ENCODE data around the gene S100PBP. TPM values are rescaled to one million over a fixed set of nuclear protein-coding genes. Genes with fewer than 3 reads are reported as not detected.

The S100PBP gene
- total and polyA plus RNA-seq, 3 donors from 2014 or later = 99.7 to 133 (median 120) TPM

DNA sequence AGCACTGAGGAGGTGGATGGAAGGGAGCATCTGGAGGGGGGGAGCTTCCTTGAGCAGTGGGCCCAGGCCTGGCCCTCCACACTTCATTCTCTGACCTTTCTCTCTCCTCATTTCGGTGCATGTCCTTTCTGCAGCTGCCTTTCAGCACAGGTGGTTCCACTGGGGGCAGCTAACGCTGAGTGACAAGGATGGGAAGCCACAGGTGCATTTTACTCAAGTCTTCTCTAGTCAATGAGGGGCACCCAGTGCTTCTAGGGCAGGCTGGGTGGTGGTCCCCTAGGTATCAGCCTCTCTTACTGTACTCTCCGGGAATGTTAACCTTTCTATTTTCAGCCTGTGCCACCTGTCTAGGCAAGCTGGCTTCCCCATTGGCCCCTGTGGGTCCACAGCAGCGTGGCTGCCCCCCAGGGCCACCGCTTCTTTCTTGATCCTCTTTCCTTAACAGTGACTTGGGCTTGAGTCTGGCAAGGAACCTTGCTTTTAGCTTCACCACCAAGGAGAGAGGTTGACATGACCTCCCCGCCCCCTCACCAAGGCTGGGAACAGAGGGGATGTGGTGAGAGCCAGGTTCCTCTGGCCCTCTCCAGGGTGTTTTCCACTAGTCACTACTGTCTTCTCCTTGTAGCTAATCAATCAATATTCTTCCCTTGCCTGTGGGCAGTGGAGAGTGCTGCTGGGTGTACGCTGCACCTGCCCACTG, 43.5 kb upstream of the S100PBP start:
- no peaks in the 10 kb centered on the region for H3K27me3 ChIP-seq
- H3K27ac ChIP-seq = no peak overlapping the region
- TF ChIP-seq POLR2A (IDR thresholded peaks at IDR 0.05) = no peak
- TF ChIP-seq CTCF (IDR thresholded peaks at IDR 0.05) = no peak
- H3K4me1 ChIP-seq = peaks cover 6% of the 10 kb centered on the region
- H3K9me3 ChIP-seq = no peaks in the 10 kb centered on the region
- intact Hi-C loops (cut with DNase I; ENCODE audit: low total_unique reads) = no loop called here
- 84 to 88% methylated on average over 6 to 7 of the region's 7 CpGs for WGBS, 2 donors
- no peak for DNase-seq
- no peak overlapping the region for H3K4me3 ChIP-seq
- H3K36me3 ChIP-seq (ENCODE audit: low read depth, missing control alignments) = no peaks in the 10 kb centered on the region

- H3K27ac ChIP-seq = no peak overlapping the region
- H3K4me1 ChIP-seq = peaks cover 6% of the 10 kb centered on the region
- no peak overlapping the region for H3K4me3 ChIP-seq
- H3K36me3 ChIP-seq (ENCODE audit: low read depth, missing control alignments) = no peaks in the 10 kb centered on the region
- intact Hi-C loops (cut with DNase I; ENCODE audit: low total_unique reads) = no loop called here
- DNase-seq = no peak
- no peaks in the 10 kb centered on the region for H3K27me3 ChIP-seq
- TF ChIP-seq CTCF (IDR thresholded peaks at IDR 0.05) (no peak), POLR2A (IDR thresholded peaks at IDR 0.05) (no peak)
- no peaks in the 10 kb centered on the region for H3K9me3 ChIP-seq
These were observed 43.0 kb upstream of the S100PBP start for GRCh38 chr1:32774464-32774808.

GRCh38 chr1:32774950-32775634, 42.4 kb upstream of the S100PBP start:
- DNase-seq = no peak
- Histone ChIP-seq H3K27me3 (no peaks in the 10 kb centered on the region), H3K27ac (no peak overlapping the region), H3K4me1 (peaks cover 6% of the 10 kb centered on the region), H3K9me3 (no peaks in the 10 kb centered on the region), H3K36me3 (ENCODE audit: low read depth, missing control alignments) (no peaks in the 10 kb centered on the region), H3K4me3 (no peak overlapping the region)
- intact Hi-C loops (cut with DNase I; ENCODE audit: low total_unique reads) = no loop called here
- 48 to 67% methylated on average over 2 of the region's 2 CpGs for WGBS, 2 donors
- no peak for TF ChIP-seq CTCF (IDR thresholded peaks at IDR 0.05)
- no peak for TF ChIP-seq POLR2A (IDR thresholded peaks at IDR 0.05)

- H3K27me3 ChIP-seq = no peaks in the 10 kb centered on the region
- no peak overlapping the region for H3K27ac ChIP-seq
- H3K4me3 ChIP-seq = no peak overlapping the region
- H3K4me1 ChIP-seq = peaks cover 6% of the 10 kb centered on the region
- WGBS, 2 donors = 81 to 88% methylated on average over 13 of the region's 13 CpGs
- TF ChIP-seq POLR2A (IDR thresholded peaks at IDR 0.05) (no peak), CTCF (IDR thresholded peaks at IDR 0.05) (no peak)
- intact Hi-C loops (cut with DNase I; ENCODE audit: low total_unique reads) = no loop called here
- no peaks in the 10 kb centered on the region for H3K36me3 ChIP-seq (ENCODE audit: low read depth, missing control alignments)
- H3K9me3 ChIP-seq = no peaks in the 10 kb centered on the region
- DNase-seq = no peak
These were observed 41.7 kb upstream of the S100PBP start for GRCh38 chr1:32775640-32776337.

Measured in testis (tissue), 3 donors.